Ovary (tissue), 3 donors: ENCODE measurements around the gene UNC13C.

Experiments
- CTCF ChIP-seq, 3 donors: fragments of 450-650 bp in 2 of 3; fragments of 200-600 bp in 1 of 3; IDR thresholded peaks; one replicate each; pipeline versions ENCODE4 v1.5.1 to v1.8.0; 2016 to 2022; ENCODE audit warnings: antibody characterized with exemption in 3 of 3, mild to moderate bottlenecking in 1 of 3
- EP300 ChIP-seq: sonication (generic); formaldehyde crosslinking; IDR thresholded peaks from one replicate; pipeline ENCODE4 v1.6.1; 2017; ENCODE audit warnings: antibody characterized with exemption
- donor health status: DM: no; HTN: no; CAD: no.

- no peak for TF ChIP-seq EP300
- TF ChIP-seq CTCF (IDR thresholded peaks at IDR 0.05): no peak
Observed at GRCh38 chr15:54046093-54046492, 67.9 kb downstream of the UNC13C start.
